Vein endothelial cell (primary cell): Measurements from ENCODE around the gene SLC36A3. TPM values are rescaled to one million over a fixed set of nuclear protein-coding genes. Genes with fewer than 3 reads are reported as not detected.

Experiments used
- total RNA-seq: library from RNA; depleted of rRNA; stranded (reverse); fragments of >200 nt; gene quantifications from 2 replicates; pipeline ENCODE4 v1.2.3, GENCODE V29; 2012

SLC36A3 gene
- not detected in 2 replicates for total RNA-seq

GRCh38 chr5:151303666-151304065, at the start of gene SLC36A3:
Gene SLC36A3 (minus strand): TSS chr5:151303766. CDS start chr5:151303354, 412 bp downstream.

DNA sequence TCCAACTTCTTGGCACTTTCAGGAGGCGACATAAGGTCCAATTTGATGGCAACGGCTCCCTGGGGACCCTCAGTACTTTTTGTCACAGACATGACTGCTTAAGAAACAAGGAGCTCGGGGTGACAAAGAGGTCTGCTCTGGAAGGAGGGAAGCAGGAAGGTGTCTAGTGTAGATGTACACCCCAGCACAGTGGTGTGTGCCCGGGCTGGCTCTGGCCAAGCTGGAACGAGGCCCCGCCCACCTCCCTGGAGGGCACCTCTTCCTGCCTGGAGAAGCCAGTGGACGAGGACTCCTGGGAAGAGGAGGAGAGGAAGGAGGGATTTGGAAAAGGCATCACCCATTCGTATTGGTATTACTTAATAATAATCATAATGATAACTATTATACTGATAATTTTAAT, 43.8 kb upstream of the SLC36A3 start, which contains the start of gene SLC36A2:
SLC36A2 (minus strand) TSS at position 191 of the 400 bp plus-strand sequence; CDS start at position 92, 99 bp downstream.

GRCh38 chr5:151252762-151253604, 50.6 kb downstream of the SLC36A3 start, which contains the start of gene GM2A:
Gene GM2A (plus strand): TSS chr5:151253185. CDS start chr5:151253217, 32 bp downstream.

Other genes with a start within 250 kb of the SLC36A3 start
- 101 and 123 TPM in 2 replicates for gene TNIP1, start 222.7 kb downstream of the SLC36A3 start, total RNA-seq
- 68.9 and 206 TPM in 2 replicates for gene ANXA6, start 146.0 kb downstream of the SLC36A3 start, total RNA-seq
- 3.3 and 7.2 TPM in 2 replicates for gene CCDC69, start 79.7 kb downstream of the SLC36A3 start, total RNA-seq
- 18.0 and 18.3 TPM in 2 replicates for gene GM2A, start 50.6 kb downstream of the SLC36A3 start, total RNA-seq
- gene SLC36A2, start 43.8 kb upstream of the SLC36A3 start, total RNA-seq: not detected in 2 replicates
- 5.6 and 10.3 TPM in 2 replicates for gene SLC36A1, start 143.8 kb upstream of the SLC36A3 start, total RNA-seq